HepG2 (cell line): Measurements from ENCODE around the gene THSD8. TPM values are rescaled to one million over a fixed set of nuclear protein-coding genes. Genes with fewer than 3 reads are reported as not detected.

ENCODE experiments used
- CHD2 ChIP-seq: IDR thresholded peaks from 2 replicates; pipeline ENCODE4 v1.6.1; 2011; ENCODE audit warnings: low read depth, low read length, improper control_type of control experiment
- DPF2 ChIP-seq: sonication (generic); formaldehyde crosslinking; IDR thresholded peaks from 2 replicates; pipeline ENCODE4 v1.4.0; 2020; ENCODE audit warnings: mild to moderate bottlenecking, low read depth, missing genetic modification reagents, borderline replicate concordance
- ETS1 ChIP-seq: sonication (generic); formaldehyde crosslinking; IDR thresholded peaks from 2 replicates; pipeline ENCODE4 v1.4.0; 2020; ENCODE audit warnings: missing genetic modification reagents
- GLI4 ChIP-seq: sonication (generic); formaldehyde crosslinking; IDR thresholded peaks from 2 replicates; pipeline ENCODE4 v1.5.1; 2020; ENCODE audit warnings: missing genetic modification reagents, mild to moderate bottlenecking, moderate library complexity, borderline replicate concordance
- MTF1 ChIP-seq: sonication (generic); formaldehyde crosslinking; IDR thresholded peaks from 2 replicates; pipeline ENCODE4 v1.5.0; 2020; ENCODE audit warnings: missing genetic modification reagents
- NPAS2 ChIP-seq: sonication (generic); formaldehyde crosslinking; IDR thresholded peaks from 2 replicates; pipeline ENCODE4 v1.8.0; 2022; ENCODE audit warnings: mild to moderate bottlenecking, missing genetic modification reagents, borderline replicate concordance
- ONECUT2 ChIP-seq: sonication (generic); formaldehyde crosslinking; IDR thresholded peaks from 2 replicates; pipeline ENCODE4 v1.4.0; 2020; ENCODE audit warnings: missing genetic modification reagents
- PRMT3 ChIP-seq: sonication (generic); formaldehyde crosslinking; IDR thresholded peaks from 2 replicates; pipeline ENCODE4 v1.8.1; 2022; ENCODE audit warnings: low read depth, mild to moderate bottlenecking, moderate library complexity, missing genetic modification reagents, borderline replicate concordance
- PRPF4 ChIP-seq: fragments of 200-400 bp; formaldehyde crosslinking; IDR thresholded peaks from 2 replicates; pipeline ENCODE4 v1.6.1; 2016; ENCODE audit warnings: low read length, low read depth; ENCODE audit not compliant: poor library complexity, severe bottlenecking
- REL ChIP-seq: sonication (generic); formaldehyde crosslinking; conservative IDR thresholded peaks from 2 replicates; pipeline ENCODE4 v1.8.0; 2022; ENCODE audit warnings: mild to moderate bottlenecking, missing genetic modification reagents, moderate library complexity
- REXO4 ChIP-seq: sonication (generic); formaldehyde crosslinking; IDR thresholded peaks from 2 replicates; pipeline ENCODE4 v1.8.0; 2022; ENCODE audit warnings: missing genetic modification reagents, mild to moderate bottlenecking, borderline replicate concordance
- SMC3 ChIP-seq: IDR thresholded peaks from 2 replicates; pipeline ENCODE4 v1.6.1; 2011; ENCODE audit warnings: low read length, improper control_type of control experiment
- SOX5 ChIP-seq: IDR thresholded peaks from 2 replicates; pipeline ENCODE4 v1.6.1; 2016; ENCODE audit warnings: borderline replicate concordance
- SSRP1 ChIP-seq: IDR thresholded peaks from 2 replicates; pipeline ENCODE4 v1.6.1; 2016; ENCODE audit warnings: control low read depth
- TOE1 ChIP-seq: sonication (generic); formaldehyde crosslinking; IDR thresholded peaks from 2 replicates; pipeline ENCODE4 v1.4.0; 2020; ENCODE audit warnings: mild to moderate bottlenecking, missing genetic modification reagents
- ZFP37 ChIP-seq: sonication (generic); formaldehyde crosslinking; IDR thresholded peaks from 2 replicates; pipeline ENCODE4 v1.4.0; 2020; ENCODE audit warnings: missing genetic modification reagents, borderline replicate concordance
- ZNF260 ChIP-seq: sonication (generic); formaldehyde crosslinking; IDR thresholded peaks from 2 replicates; pipeline ENCODE4 v1.4.0; 2020; ENCODE audit warnings: missing genetic modification reagents, low read depth, mild to moderate bottlenecking, borderline replicate concordance
- ZNF282 ChIP-seq: fragments of 450-650 bp; IDR thresholded peaks from 2 replicates; pipeline ENCODE4 v1.6.1; 2018; ENCODE audit not compliant: partially characterized antibody
- ZNF432 ChIP-seq: sonication (generic); formaldehyde crosslinking; IDR thresholded peaks from 2 replicates; pipeline ENCODE4 v1.5.0; 2020; ENCODE audit warnings: missing genetic modification reagents, mild to moderate bottlenecking, borderline replicate concordance
- ZNF501 ChIP-seq: sonication (generic); formaldehyde crosslinking; IDR thresholded peaks from 2 replicates; pipeline ENCODE4 v1.5.1; 2020; ENCODE audit warnings: mild to moderate bottlenecking, moderate library complexity, missing genetic modification reagents
- ZNF546 ChIP-seq: sonication (generic); formaldehyde crosslinking; conservative IDR thresholded peaks from 2 replicates; pipeline ENCODE4 v1.8.1; 2023; ENCODE audit warnings: mild to moderate bottlenecking, missing genetic modification reagents
- ZNF562 ChIP-seq: sonication (generic); formaldehyde crosslinking; IDR thresholded peaks from 2 replicates; pipeline ENCODE4 v1.8.0; 2022; ENCODE audit warnings: missing genetic modification reagents, borderline replicate concordance
- ZNF674 ChIP-seq: sonication (generic); formaldehyde crosslinking; IDR thresholded peaks from 2 replicates; pipeline ENCODE4 v1.5.0; 2020; ENCODE audit warnings: low read depth, mild to moderate bottlenecking, missing genetic modification reagents
- ZNF691 ChIP-seq: sonication (generic); formaldehyde crosslinking; IDR thresholded peaks from 2 replicates; pipeline ENCODE4 v1.4.0; 2020; ENCODE audit warnings: missing genetic modification reagents, low read depth, mild to moderate bottlenecking, borderline replicate concordance
- ZNF737 ChIP-seq: sonication (generic); formaldehyde crosslinking; IDR thresholded peaks from 2 replicates; pipeline ENCODE4 v1.5.0; 2020; ENCODE audit warnings: missing genetic modification reagents, mild to moderate bottlenecking, borderline replicate concordance
- polyA plus RNA-seq, 8 experiments: library from polyadenylated mRNA; depleted of rRNA in 3 of 8; stranded (reverse) in 7 of 8; unstranded in 1 of 8; fragments of >200 nt; fragmentation: Illumina TruSeq in 4 of 8; extraction: Trizol in 4 of 8; gene quantifications; 2 replicates each; pipeline versions ENCODE4 v1.2.1 to v1.2.3, GENCODE V29; 2011 to 2016; ENCODE audit warnings: low read depth in 4 of 8, missing spikeins in 1 of 8, mixed read lengths in 1 of 8; ENCODE audit not compliant: insufficient read depth in 1 of 8
- total RNA-seq, 5 experiments: library from RNA; depleted of rRNA; stranded (reverse); fragments of >200 nt; fragmentation: Illumina TruSeq; extraction: Trizol; gene quantifications; 2 replicates each; pipeline ENCODE4 v1.2.3, GENCODE V29; 2016; ENCODE audit warnings: low read depth in 1 of 5
- TF ChIP-seq, protein P1 (sequence below): sonication (generic); formaldehyde crosslinking; IDR thresholded peaks from 2 replicates; pipeline ENCODE4; 2020; ENCODE audit warnings: missing genetic modification reagents, mild to moderate bottlenecking, borderline replicate concordance

THSD8 gene
- total and polyA plus RNA-seq, 2 of the 13 experiments (the other 11 are each of a cell fraction or from before 2014, with no cell fraction given), result 4.8 to 14.9 TPM

- TF ChIP-seq DPF2, result 0 out of 2 replicates have a peak, but pooled peaks have one; percentile 6
- no peak for TF ChIP-seq SSRP1
- TF ChIP-seq PRMT3 (CRISPR knock-in tag), result 0 out of 2 replicates have a peak, but pooled peaks have one; percentile 34
- 0 out of 2 replicates have a peak, but pooled peaks have one; percentile 54 for TF ChIP-seq REXO4 (CRISPR knock-in tag)
- no peak; the same call in 1 of the 2 replicates for TF ChIP-seq ZFP37 (CRISPR knock-in tag)
- no peak for TF ChIP-seq PRPF4
- TF ChIP-seq ZNF562, result no peak
- TF ChIP-seq, protein P1, sequence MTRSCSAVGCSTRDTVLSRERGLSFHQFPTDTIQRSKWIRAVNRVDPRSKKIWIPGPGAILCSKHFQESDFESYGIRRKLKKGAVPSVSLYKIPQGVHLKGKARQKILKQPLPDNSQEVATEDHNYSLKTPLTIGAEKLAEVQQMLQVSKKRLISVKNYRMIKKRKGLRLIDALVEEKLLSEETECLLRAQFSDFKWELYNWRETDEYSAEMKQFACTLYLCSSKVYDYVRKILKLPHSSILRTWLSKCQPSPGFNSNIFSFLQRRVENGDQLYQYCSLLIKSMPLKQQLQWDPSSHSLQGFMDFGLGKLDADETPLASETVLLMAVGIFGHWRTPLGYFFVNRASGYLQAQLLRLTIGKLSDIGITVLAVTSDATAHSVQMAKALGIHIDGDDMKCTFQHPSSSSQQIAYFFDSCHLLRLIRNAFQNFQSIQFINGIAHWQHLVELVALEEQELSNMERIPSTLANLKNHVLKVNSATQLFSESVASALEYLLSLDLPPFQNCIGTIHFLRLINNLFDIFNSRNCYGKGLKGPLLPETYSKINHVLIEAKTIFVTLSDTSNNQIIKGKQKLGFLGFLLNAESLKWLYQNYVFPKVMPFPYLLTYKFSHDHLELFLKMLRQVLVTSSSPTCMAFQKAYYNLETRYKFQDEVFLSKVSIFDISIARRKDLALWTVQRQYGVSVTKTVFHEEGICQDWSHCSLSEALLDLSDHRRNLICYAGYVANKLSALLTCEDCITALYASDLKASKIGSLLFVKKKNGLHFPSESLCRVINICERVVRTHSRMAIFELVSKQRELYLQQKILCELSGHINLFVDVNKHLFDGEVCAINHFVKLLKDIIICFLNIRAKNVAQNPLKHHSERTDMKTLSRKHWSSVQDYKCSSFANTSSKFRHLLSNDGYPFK (CRISPR knock-in tag), result no peak
- no peak for TF ChIP-seq ZNF260
- no peak for TF ChIP-seq TOE1 (CRISPR knock-in tag)
- no peak for TF ChIP-seq ONECUT2
- no peak for TF ChIP-seq CHD2
- no peak for TF ChIP-seq ZNF432
- no peak for TF ChIP-seq REL (CRISPR knock-in tag)
- TF ChIP-seq ZNF674 (CRISPR knock-in tag), result no peak
- no peak; the same call in 1 of the 2 replicates for TF ChIP-seq SOX5 (CRISPR knock-in tag)
- no peak for TF ChIP-seq ZNF282
- TF ChIP-seq ZNF546 (CRISPR knock-in tag), result no peak
- no peak for TF ChIP-seq ZNF501 (CRISPR knock-in tag)
- TF ChIP-seq ZNF737, result no peak
- no peak for TF ChIP-seq NPAS2 (CRISPR knock-in tag)
- TF ChIP-seq SMC3, result no peak
- TF ChIP-seq ZNF691 (CRISPR knock-in tag), result no peak; the same call in 1 of the 2 replicates
- TF ChIP-seq ETS1 (CRISPR knock-in tag), result no peak
- no peak for TF ChIP-seq GLI4 (CRISPR knock-in tag)
- TF ChIP-seq MTF1, result no peak
Observed at GRCh38 chr19:12792051-12792852, 9.6 kb upstream of the THSD8 start (continued).
